Stromal cell of bone marrow (primary cell): Measurements from ENCODE around the gene TOR1AIP2.
A peak's percentile ranks its signal among the peaks of the same experiment; 100 is the strongest.
"Not testable (repeated sequence)": the region's sequence is repeated elsewhere in the genome, so short reads cannot be mapped to it uniquely, and the experiment has no call there.

ENCODE experiments used
- DNase-seq: peaks from one replicate; pipeline ENCODE4 v3.0.0-alpha.2; 2012; ENCODE audit warnings: low read depth

The TOR1AIP2 gene

DNA sequence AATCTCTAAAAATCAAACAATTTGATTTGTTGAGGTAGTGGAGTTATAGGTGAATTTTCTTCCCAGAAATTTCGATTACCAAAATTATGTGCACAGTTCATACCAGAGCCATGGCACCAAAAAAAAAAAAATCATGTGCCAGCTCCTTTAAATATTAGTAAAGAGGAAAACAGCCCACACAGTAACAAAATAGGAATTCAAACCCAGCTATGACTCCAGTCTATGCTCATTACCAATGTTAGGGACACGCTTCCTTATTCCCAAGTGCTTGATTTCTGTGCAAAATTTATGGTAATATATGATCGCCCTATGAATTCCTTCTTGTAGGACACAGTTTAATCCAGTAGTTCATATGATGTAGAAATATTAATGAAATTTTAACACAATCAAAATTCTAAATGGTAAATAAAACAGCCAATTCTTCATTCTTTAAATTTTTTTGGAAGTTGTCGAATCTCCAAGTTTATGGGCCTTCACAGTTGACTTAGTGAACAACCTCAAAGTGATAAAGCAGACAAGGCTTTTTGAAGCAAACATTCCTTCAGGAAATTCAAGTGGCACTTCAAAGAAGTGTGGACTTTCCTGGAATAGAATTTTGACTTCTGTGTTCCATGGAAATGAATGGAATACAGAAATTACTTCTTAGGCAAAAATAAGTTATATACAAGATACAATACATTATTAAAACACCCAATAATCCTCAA, 1.9 kb downstream of the TOR1AIP2 start:
- DNase-seq, result no peak

DNA sequence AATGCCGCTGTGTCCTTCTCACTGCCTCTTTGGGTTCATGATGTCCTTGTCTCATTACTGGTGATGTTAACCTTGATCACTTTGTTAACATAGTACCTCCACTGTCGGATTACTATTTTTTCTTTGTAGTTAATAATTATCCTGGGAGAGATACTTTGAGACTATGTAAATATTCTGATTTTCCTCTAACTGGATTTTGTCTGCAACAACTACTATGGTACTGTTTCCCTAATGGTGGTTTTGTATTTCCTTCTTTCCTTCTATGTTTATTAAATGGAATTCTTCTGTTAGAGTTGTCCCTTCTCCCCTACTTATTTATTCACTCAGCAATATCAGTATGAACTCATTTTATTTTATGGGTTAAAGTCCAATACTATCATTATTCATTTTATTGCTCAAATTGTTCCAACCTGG, 4.2 kb downstream of the TOR1AIP2 start:
- no peak for DNase-seq

DNA sequence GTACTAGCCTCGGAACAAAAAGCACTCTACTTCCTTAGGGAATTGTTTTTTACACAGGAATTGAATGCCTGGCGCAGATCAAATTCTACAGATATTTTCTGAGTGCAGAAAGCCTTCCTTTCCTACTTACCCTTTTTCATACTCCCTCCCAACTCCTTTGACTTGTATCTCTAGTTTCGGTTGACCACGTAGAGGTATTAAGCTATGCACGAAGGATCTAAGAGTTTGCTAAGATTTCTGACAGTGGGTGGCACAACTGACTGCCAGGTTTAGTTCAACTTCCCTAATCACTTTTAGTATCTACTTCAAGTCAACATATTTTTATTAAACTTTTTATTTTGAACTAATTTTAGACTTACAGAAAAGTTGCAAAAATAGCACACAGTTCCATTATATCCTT, 5.0 kb downstream of the TOR1AIP2 start:
- no peak for DNase-seq

DNA sequence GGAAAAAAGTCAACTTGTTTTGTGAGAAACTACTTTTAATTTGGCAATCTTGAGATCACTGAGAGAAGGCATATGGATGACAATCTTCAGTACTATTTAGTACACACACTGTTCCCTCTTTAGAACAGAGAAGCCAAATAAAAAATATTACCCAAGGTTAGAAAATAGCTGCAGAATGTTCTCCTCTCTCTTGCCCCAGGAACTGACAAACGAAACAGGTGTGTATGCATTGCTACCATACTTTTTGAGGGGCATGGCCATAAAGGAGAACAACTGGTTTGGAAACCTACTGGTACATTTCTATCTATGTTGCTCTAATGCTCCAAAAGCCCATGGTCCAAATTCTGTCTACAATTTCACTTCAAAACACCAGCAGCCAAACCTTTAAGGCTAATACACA, 5.7 kb downstream of the TOR1AIP2 start:
- no peak for DNase-seq

DNA sequence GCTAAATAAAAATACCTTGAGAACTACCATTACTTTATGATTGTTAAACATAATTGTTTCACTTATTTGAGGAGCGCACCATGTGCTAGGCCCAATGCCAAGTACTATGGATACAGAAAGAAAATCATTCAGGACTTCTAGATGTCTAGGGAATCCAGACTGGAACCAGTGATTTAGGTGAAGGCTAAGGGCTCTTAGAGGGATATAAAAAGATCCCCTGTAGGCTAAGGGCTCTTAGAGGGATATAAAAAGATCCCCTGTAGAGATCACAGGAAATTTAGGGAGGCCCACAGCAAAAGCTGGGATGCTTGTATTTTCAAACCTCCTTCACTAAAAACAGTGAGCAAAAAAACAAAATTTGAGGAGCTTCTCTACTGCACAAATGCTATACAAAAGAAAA, 6.7 kb downstream of the TOR1AIP2 start:
- no peak for DNase-seq

DNA sequence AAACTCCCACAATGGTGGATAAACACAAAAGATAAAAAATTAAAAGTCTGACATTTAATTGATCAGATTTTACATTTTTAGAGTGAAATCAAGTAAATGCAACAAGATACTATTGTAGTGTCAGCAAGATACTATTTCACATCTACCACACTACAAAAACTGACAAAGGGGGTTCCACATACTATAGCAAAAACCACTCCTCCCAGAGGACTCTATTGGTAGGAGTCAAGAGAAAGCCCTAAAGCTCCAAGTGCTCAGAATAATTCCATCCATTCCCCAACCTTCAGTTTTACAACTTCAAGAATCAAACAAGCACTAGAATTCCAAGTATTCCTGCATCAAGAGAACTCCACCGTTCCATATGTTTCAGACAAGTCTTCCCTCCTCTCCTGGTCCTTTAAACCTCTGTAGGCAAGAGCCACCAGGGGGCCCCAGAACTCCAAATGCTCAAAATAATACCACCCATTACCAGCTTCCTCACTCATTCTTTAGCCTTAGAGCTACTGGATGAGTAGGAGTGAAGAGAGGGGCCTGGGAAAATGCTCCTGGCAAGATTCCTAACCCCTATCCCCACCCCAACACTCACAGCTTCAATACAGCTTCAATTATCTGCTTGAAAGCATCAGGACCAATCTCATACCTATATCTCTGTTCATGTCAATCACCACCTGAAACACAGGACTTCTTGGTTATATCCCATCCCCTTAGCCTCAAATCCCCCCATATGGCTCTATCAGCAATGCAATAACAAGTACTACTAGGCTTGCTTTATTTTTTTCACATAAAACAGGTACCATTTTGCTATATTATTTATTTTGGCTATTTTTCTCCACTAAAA, 9.9 kb downstream of the TOR1AIP2 start:
- DNase-seq, result peak; percentile 27

DNA sequence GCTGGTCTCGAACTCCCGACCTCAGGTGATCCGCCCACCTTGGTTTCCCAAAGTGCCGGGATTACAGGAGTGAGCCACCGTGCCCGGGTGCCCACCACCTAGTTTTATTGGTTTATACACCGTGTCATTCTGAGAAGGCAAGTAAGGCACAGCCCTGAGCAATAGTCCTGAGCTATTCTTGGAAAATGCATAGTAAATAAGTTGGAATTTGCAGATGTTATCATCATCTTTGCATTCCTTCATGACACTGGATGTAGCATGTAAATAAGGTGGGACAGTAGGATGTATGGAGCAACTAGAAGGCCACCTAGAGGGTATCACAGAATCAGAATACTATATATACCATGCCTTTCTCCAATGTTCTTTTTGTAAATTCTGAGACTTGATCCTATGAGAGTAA, 11.0 kb downstream of the TOR1AIP2 start:
- no peak for DNase-seq

DNA sequence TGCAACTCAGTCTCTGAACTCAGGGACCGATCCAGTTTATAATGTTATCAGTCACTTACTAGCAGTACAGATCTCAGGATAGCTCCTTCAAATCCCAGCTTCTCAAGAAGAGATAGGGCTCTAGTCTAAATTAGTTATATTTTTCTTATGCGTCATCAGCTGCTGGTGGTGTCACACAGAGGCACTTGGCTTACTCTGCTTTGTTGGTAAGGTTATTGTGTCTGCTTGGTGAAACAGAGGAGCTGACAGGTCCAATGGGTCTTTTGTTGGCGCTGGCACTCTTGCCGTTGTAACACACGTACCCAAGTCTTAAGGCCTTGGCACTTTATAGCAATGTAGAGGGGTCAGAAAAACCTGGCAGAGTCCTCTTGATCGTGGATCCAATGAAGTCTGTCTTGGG, 12.2 kb downstream of the TOR1AIP2 start:
- DNase-seq, result no peak

DNA sequence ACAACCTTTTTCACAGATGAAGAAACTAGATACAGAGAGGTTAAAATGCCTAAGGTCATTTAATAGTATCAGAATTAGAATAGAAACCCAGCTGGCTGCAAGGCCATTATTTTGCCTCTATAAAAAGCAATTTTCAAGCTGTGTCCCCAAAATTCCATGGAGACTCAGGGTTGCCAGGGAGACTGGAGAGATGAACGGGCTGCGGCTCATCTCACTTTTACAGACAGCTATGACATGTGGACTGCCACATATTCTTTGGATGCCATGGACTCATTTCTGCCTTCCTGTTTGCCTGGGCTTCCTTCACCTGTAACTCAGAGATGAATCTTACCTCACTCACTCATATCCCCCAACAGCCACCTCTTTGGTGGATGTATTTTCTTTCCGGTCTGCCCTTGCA, 17.0 kb downstream of the TOR1AIP2 start:
- DNase-seq, result no peak

DNA sequence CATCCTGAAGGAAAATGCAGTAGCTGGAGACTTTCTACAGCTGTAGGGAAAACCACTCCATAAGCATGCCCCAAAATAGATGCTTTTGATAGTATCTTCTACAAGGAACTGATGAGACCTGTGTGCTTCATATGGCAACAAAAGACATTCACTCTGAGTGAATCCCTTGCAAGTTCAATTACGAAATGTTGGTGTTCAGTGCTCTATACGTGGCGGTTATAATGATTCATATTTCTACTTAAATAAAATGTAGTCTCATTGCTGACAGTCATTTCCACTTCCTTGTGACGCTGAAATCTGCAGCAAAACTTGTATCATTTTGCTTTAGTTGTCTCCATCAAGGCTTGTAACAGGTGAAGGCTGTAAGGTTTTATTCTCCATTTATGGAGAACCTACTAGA, 20.6 kb downstream of the TOR1AIP2 start:
- DNase-seq, result no peak

DNA sequence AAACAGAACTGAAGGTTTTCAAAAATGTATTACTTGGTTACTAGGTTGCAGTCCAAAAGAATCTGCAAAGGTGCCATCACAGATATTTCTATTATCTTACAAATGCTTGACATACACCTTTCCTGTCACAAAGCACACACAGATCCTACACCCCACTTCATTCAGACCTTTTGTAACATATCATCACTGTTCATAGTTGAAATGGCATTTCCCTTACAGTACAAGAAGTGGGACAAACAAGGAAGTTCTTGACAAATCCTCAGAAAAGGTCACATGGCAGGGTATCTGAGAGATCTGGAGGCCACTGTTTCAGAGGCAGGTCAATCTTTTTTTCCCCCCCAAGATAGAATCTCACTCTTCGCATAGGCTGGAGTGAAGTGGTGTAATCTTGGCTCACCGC, 21.3 kb downstream of the TOR1AIP2 start:
- no peak for DNase-seq

DNA sequence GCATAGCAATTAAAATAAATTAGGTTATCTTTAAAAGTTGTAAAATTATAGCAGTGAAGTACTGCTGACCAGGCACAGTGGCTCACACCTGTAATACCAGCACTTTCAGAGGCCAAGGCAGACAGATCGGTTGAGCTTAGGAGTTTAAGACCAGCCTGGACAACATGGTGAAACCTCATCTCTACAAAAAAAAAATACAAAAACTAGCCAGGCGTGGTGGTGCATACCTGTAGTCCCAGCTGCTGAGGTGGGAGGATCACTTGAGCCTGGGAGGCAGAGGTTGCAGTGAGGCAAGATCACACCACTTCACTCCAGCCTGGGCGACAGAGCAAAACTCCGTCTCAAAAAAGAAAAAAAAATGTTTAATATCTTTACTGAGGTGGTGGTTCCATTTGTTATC, 21.8 kb downstream of the TOR1AIP2 start:
- DNase-seq, result not testable (repeated sequence)

DNA sequence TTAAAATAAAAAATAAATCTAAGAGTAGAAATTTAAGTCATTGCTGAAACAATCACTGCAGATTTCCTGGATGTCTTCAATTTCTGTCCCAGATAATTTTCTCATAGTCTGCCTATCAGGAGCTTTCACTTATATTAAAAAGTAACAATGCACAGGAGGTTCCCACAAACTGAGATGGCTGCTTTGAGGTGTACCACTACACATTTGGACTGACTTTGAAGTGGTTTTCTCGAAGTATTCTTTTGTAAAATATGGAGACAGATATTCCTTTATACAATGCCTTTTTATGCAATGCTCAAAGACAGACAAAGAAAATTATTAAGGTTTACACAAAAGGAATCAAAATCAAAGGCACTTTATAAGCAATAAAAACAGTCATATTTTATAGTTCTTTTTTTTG, 24.5 kb downstream of the TOR1AIP2 start:
- DNase-seq, result no peak

DNA sequence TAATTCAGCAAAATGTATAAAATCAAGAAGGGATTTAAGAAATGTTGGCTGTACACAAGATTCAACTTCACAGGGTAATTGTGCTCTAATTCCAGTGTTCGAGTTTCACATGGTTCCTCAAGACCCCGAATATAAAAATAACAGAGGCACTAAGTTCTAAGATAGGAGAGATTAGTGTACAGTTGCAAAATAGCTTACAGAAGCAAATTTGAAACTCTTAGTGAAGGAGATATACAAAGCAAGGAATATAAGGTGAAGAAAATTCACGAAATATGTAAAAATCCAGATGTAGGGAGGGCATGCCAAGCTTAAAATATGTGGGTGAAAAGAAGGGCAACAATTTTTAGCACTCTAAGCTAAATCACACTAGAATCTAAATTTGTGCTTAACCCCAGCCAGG, 29.4 kb downstream of the TOR1AIP2 start:
- DNase-seq, result no peak

DNA sequence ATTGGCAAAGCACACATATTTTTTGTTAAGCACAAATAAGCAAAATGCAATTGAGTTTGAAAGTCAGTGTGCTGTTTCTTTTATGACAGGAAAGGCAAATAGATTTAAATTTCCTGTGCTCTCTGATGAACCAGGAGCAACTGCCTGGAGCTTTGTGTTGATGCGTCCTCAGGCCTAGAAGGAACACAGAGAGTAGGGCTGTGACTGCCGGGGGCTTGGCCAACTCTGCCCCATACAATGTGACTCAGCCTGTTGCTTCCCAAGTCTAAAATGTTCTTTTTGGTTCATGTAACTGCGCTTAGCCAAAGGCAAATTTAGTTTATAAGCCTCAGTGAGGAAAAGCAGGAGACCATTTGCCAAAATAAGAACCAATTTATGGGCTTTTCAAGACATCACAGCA, 37.5 kb downstream of the TOR1AIP2 start:
- no peak for DNase-seq

DNA sequence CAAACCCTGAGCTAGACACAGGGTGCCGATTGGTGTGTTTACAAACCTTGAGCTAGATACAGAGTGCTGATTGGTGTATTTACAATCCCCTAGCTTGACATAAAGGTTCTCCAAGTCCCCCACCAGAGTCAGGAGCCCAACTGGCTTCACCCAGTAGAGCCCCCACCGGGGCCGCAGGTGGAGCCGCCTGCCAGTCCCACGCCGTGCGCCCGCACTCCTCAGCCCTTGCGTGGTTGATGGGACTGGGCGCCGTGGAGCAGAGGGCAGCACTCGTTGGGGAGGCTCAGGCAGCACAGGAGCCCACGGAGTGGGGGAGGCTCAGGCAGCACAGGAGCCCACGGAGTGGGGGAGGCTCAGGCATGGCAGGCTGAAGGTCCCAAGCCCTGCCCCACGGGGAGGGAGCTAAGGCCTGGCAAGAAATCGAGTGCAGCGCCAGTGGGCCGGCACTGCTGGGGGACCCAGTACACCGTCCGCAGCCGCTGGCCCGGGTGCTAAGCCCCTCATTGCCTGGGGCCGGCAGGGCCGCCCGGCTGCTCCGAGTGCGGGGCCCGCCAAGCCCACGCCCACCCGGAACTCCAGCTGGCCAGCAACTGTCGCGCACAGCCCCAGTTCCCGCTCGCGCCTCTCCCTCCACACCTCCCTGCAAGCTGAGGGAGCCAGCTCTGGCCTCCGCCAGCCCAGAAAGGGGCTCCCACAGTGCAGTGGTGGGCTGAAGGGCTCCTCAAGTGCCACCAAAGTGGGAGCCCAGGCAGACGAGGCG, 40.7 kb downstream of the TOR1AIP2 start:
- not testable (repeated sequence) for DNase-seq

DNA sequence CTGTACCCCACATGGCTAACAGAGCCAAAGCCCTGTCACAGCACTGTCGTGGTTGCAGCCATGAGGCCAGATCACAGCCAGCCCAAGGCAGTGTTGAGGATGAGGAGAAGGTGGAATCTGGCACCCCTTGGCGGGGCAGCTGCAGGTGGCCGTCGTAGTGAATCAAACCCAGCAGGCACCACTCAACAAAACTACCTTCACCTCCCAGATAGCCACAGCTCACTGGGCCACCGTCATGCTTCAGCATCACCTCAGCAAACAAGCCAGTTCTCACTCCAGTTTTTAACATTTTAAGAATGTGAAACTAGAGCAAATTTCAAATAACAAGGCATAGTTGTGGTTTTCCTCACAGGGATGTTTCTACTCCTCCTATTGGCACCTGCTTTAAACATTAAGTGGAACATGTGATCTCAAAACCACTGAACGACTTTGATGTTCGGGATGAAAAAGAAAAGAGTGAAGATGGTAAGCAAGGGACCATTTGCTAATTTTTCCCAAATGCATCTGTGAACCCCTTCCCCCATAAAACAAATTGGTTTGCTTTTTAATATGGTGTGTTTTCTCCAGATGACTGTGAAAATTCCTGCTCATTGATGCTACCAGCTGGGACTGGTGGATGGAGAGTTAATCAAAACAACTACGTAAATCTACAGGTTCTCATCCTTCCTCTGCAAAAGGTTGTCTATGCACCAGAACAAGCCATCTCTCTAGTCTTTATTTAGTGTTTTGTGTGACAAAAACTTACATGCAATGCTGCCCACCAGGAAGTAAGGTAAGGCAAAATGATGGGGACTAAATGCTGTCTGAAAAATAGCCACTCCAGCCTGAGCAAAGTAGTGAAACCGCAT, 45.5 kb downstream of the TOR1AIP2 start:
- DNase-seq, result no peak

DNA sequence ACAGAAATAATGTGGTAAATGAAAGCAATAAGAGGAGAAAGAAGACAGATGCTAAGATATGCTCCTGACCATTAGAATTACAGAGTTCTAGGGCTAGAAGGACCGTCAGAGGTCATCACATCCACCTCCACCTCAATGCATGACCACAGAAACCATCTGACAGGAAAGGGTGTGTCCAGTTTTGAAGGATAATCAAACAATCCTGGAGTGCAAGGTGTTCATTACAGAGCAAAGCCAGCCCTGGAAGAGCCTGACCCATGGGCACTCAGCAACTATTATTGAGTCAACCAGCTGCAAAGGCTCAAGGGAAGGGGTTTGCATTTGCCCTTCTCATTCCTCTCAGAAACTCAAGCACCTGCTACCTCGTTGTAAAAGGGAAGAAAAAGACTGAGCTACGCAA, 46.4 kb downstream of the TOR1AIP2 start:
- DNase-seq, result no peak

DNA sequence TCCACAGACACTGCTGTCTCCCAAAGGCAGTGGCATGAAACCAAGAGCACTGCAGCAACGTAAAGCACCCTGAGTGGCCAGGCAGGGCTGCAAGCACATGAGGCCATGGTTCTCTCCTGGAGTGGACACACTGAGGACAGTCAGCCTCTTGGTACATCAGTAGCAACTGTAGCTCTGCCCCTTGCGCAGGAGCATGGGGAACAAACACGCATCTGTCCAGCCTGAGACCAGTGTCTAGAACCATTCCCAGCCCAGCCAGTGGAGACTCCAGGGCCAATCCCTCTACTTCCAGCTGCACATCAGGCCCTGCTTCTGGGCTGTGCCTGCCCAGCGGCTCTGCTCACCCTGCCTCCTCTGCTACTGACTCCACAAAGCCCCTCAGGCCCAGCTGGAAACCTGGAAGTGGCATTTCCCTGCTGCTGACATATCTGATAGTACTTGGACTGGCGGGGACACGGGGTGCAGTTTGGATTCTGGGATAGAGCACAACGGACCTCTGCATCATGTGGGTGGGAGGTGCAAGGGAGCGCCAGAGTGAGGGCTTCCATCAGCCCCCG, 49.0 kb downstream of the TOR1AIP2 start:
- no peak for DNase-seq

DNA sequence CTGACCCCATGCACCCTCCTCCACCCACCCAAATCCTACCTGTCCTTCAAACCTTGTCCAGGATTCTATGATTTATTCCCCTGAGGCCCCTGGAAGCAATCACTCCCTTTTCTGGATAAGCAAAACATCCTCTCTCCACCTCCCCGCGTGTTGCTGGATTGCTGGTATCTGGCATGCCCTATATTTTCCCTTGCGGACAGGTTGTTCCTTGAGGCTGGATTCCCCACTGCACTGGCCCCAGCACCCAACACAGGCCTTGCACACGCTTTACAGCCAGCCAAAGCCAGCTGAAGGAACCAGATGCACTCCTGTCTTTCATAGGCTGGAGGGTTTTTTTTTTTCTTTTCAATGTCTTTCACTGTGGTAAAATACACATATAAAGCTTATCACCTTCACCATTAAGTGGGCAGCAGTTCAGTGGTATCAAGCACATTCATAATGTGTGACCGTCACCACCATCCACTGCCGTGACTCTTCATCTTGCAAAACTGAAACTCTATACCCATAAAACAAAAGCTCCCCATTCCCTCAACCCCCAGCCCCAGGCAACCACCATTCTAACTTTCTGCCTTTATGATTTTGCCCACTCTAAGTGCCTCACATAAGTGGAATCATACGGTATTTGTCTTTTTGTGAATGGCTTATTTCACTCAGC, 50.9 kb downstream of the TOR1AIP2 start:
- DNase-seq, result no peak

DNA sequence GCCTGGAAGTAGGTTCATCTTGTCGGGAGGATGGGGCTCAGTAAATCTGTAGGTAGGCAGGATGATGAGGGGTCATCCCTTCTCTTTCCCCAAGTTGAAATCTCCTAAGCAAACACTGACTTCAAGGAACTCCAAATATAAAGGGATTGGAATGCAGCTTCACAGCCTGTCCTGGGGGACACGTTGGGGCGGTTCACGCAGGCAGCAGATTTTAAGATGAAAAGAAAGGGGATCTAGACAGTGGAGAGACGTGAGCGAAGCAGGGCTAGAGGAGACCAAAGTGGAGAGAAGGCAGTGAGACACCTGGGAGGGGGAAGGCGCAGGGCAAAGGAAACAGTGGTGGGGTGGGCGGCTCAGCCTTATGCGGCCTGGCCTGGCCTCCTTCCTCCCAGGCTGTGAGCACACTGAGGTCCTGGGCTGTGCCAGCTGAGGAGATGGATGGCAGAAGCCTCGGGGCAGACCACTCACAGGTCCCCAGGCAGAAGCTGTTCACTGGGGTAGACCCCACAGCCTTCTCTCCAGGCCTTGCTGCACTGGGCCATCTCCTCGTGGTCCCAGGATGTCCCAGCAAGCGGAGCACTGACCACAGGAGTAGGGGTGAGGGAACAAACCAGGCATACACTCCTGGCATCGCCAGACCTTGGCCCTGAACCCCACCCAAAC, 51.7 kb downstream of the TOR1AIP2 start:
- no peak for DNase-seq
